ENCODE results near the gene ARMC5. TPM values are rescaled to one million over a fixed set of nuclear protein-coding genes. Genes with fewer than 3 reads are reported as not detected.

Gene ARMC5
- total RNA-seq, 1 donor from 2014 or later, result 5.4 TPM

- no peaks in the 10 kb centered on the region for H3K4me1 ChIP-seq
- no peaks in the 10 kb centered on the region for H3K9me3 ChIP-seq (ENCODE audit: low read depth)
- H3K36me3 ChIP-seq, result no peaks in the 10 kb centered on the region
- peaks cover 20% of the 10 kb centered on the region for H3K36me3 Mint-ChIP-seq
- no peak overlapping the region for H3K4me3 Mint-ChIP-seq
- H3K79me2 ChIP-seq (ENCODE audit: low read depth), result no peaks in the 10 kb centered on the region
- H3K4me3 ChIP-seq, result no peak overlapping the region
- H4K20me1 ChIP-seq (ENCODE audit: low read depth), result peaks cover 3% of the 10 kb centered on the region
- H3K27ac ChIP-seq, result no peak overlapping the region
- H3K9ac ChIP-seq, result no peak overlapping the region
- no peak overlapping the region for H3K4me2 ChIP-seq
- H3K27me3 Mint-ChIP-seq (ENCODE audit: insufficient read depth, low read depth), result no peaks in the 10 kb centered on the region
- no peak for TF ChIP-seq CTCF (IDR thresholded peaks at IDR 0.05)
- TF ChIP-seq EZH2 (IDR thresholded peaks at IDR 0.05), result no peak
- no peak for TF ChIP-seq EZH2phosphoT487 (IDR thresholded peaks at IDR 0.05)
- DNase-seq (ENCODE audit: low spot score), result no peak
- no peak overlapping the region for H3K27ac Mint-ChIP-seq
- H3K9me3 Mint-ChIP-seq, result no peaks in the 10 kb centered on the region
- no peaks in the 10 kb centered on the region for H3K27me3 ChIP-seq
- no peak overlapping the region for H2AFZ ChIP-seq (replicated peaks)
- H3K4me1 Mint-ChIP-seq, result no peaks in the 10 kb centered on the region
- H3F3A ChIP-seq (ENCODE audit: low read depth), result no peaks in the 10 kb centered on the region
These were observed 37.4 kb downstream of the ARMC5 start for GRCh38 chr16:31496670-31497069.

- DNase-seq (ENCODE audit: low spot score), result no peak
- Histone ChIP-seq H3F3A (ENCODE audit: low read depth) (no peaks in the 10 kb centered on the region), H3K9me3 (ENCODE audit: low read depth) (no peaks in the 10 kb centered on the region), H4K20me1 (ENCODE audit: low read depth) (peaks cover 3% of the 10 kb centered on the region), H3K27ac (no peak overlapping the region), H3K4me1 (no peaks in the 10 kb centered on the region), H3K36me3 (no peaks in the 10 kb centered on the region), H3K4me2 (no peak overlapping the region), H2AFZ (replicated peaks) (no peak overlapping the region), H3K27me3 (no peaks in the 10 kb centered on the region), H3K79me2 (ENCODE audit: low read depth) (no peaks in the 10 kb centered on the region), H3K4me3 (no peak overlapping the region), H3K9ac (no peak overlapping the region)
- H3K9me3 Mint-ChIP-seq, result no peaks in the 10 kb centered on the region
- H3K4me3 Mint-ChIP-seq, result no peak overlapping the region
- TF ChIP-seq CTCF (IDR thresholded peaks at IDR 0.05) (no peak), EZH2 (IDR thresholded peaks at IDR 0.05) (no peak), EZH2phosphoT487 (IDR thresholded peaks at IDR 0.05) (no peak)
- H3K4me1 Mint-ChIP-seq, result no peaks in the 10 kb centered on the region
- peaks cover 13% of the 10 kb centered on the region for H3K36me3 Mint-ChIP-seq
- no peaks in the 10 kb centered on the region for H3K27me3 Mint-ChIP-seq (ENCODE audit: insufficient read depth, low read depth)
- H3K27ac Mint-ChIP-seq, result no peak overlapping the region
These were observed 39.2 kb downstream of the ARMC5 start for GRCh38 chr16:31498493-31498892.

GRCh38 chr16:31499928-31500327, 40.6 kb downstream of the ARMC5 start:
- Histone ChIP-seq H3F3A (ENCODE audit: low read depth) (no peaks in the 10 kb centered on the region), H3K27me3 (no peaks in the 10 kb centered on the region), H3K9me3 (ENCODE audit: low read depth) (no peaks in the 10 kb centered on the region), H3K36me3 (no peaks in the 10 kb centered on the region), H3K4me1 (no peaks in the 10 kb centered on the region), H4K20me1 (ENCODE audit: low read depth) (peaks cover 3% of the 10 kb centered on the region), H2AFZ (replicated peaks) (no peak overlapping the region), H3K4me2 (no peak overlapping the region), H3K79me2 (ENCODE audit: low read depth) (no peaks in the 10 kb centered on the region), H3K4me3 (no peak overlapping the region), H3K27ac (no peak overlapping the region), H3K9ac (no peak overlapping the region)
- H3K27ac Mint-ChIP-seq, result no peak overlapping the region
- H3K9me3 Mint-ChIP-seq, result no peaks in the 10 kb centered on the region
- no peaks in the 10 kb centered on the region for H3K27me3 Mint-ChIP-seq (ENCODE audit: insufficient read depth, low read depth)
- no peak for TF ChIP-seq EZH2phosphoT487 (IDR thresholded peaks at IDR 0.05)
- no peak for TF ChIP-seq CTCF (IDR thresholded peaks at IDR 0.05)
- no peak for TF ChIP-seq EZH2 (IDR thresholded peaks at IDR 0.05)
- DNase-seq (ENCODE audit: low spot score), result no peak
- no peaks in the 10 kb centered on the region for H3K4me1 Mint-ChIP-seq
- H3K36me3 Mint-ChIP-seq, result peaks cover 13% of the 10 kb centered on the region
- no peak overlapping the region for H3K4me3 Mint-ChIP-seq
